ENCODE results near the gene SGO2.

GRCh38 chr2:200596774-200597570 lies 71.0 kb downstream of the SGO2 start:
- TF ChIP-seq ZBTB34 (CRISPR knock-in tag; IDR thresholded peaks at IDR 0.05) (no peak), RBM39 (optimal IDR thresholded peaks at IDR 0.05; ENCODE audit: low read depth, low read length) (no peak), RAD51 (IDR thresholded peaks at IDR 0.05; ENCODE audit: borderline replicate concordance, low read depth) (no peak), LEF1 (IDR thresholded peaks at IDR 0.05) (no peak), CTCF (IDR thresholded peaks at IDR 0.05 in 2 of 3, conservative IDR thresholded peaks at IDR 0.05 in 1 of 3; ENCODE audit: insufficient read depth in 2 of 3, low read depth in 1 of 3, low read length in 3 of 3) (no peak), ZBTB8A (IDR thresholded peaks at IDR 0.05; ENCODE audit: partially characterized antibody) (no peak), ZNF644 (tag; IDR thresholded peaks at IDR 0.05; ENCODE audit: low read depth) (no peak), SMARCC2 (IDR thresholded peaks at IDR 0.05; ENCODE audit: low read depth) (no peak), CEBPG (CRISPR knock-in tag; IDR thresholded peaks at IDR 0.05) (no peak), CEBPG (tag; conservative IDR thresholded peaks at IDR 0.05 in 1 of 2, IDR thresholded peaks at IDR 0.05 in 1 of 2) (no peak)

Measured in K562 (cell line).